IPS-NIHi11 (cell line): Measurements from ENCODE around the gene TMEM143.
"Not testable (repeated sequence)": the region's sequence is repeated elsewhere in the genome, so short reads cannot be mapped to it uniquely, and the experiment has no call there.

Experiments used
- DNase-seq: peaks from one replicate; pipeline ENCODE4 v3.0.0; 2012; ENCODE audit warnings: mixed read lengths, low spot score

Gene TMEM143

GRCh38 chr19:48391100-48392005 lies 27.6 kb upstream of the TMEM143 start, which contains the start of gene KDELR1:
Gene KDELR1, minus strand, starts transcription at chr19:48391551. Its CDS starts 193 bp downstream, at chr19:48391358.
- DNase-seq: peak; percentile 91

- DNase-seq: peak; percentile 83
Measured at GRCh38 chr19:48390188-48391099, 26.7 kb upstream of the TMEM143 start.

GRCh38 chr19:48386981-48387380 lies 23.2 kb upstream of the TMEM143 start:
- DNase-seq: no peak

GRCh38 chr19:48385461-48386087 lies 21.8 kb upstream of the TMEM143 start:
- no peak for DNase-seq

- no peak for DNase-seq
Measured at GRCh38 chr19:48382286-48382685, 18.5 kb upstream of the TMEM143 start.

- DNase-seq: no peak
Measured at GRCh38 chr19:48381178-48381950, 17.6 kb upstream of the TMEM143 start.

GRCh38 chr19:48379058-48379457 lies 15.3 kb upstream of the TMEM143 start:
- no peak for DNase-seq

- DNase-seq: no peak
Measured at GRCh38 chr19:48378194-48378570, 14.4 kb upstream of the TMEM143 start.

GRCh38 chr19:48373567-48373966 lies 9.8 kb upstream of the TMEM143 start:
- DNase-seq: no peak

- no peak for DNase-seq
Measured at GRCh38 chr19:48372904-48373303, 9.2 kb upstream of the TMEM143 start.

- not testable (repeated sequence) for DNase-seq
Measured at GRCh38 chr19:48371771-48372170, 8.0 kb upstream of the TMEM143 start.

GRCh38 chr19:48371367-48371766 lies 7.6 kb upstream of the TMEM143 start:
- DNase-seq: no peak

- DNase-seq: no peak
Measured at GRCh38 chr19:48370955-48371354, 7.2 kb upstream of the TMEM143 start.

GRCh38 chr19:48368936-48369335 lies 5.2 kb upstream of the TMEM143 start:
- no peak for DNase-seq

- no peak for DNase-seq
Measured at GRCh38 chr19:48367855-48368254, 4.1 kb upstream of the TMEM143 start.

GRCh38 chr19:48365602-48366001 lies 1.9 kb upstream of the TMEM143 start:
- DNase-seq: no peak

GRCh38 chr19:48364598-48365348 lies 1.0 kb upstream of the TMEM143 start:
- no peak for DNase-seq

- no peak for DNase-seq
Measured at GRCh38 chr19:48363500-48363809, 285 bp downstream of the TMEM143 start.

GRCh38 chr19:48362716-48363499 lies 832 bp downstream of the TMEM143 start:
- DNase-seq: peak; percentile 92

- no peak for DNase-seq
Measured at GRCh38 chr19:48361912-48362311, 1.8 kb downstream of the TMEM143 start.
